HG03135 (cell line): ENCODE results near the gene CEACAM18.
"Not testable (repeated sequence)": the region's sequence is repeated elsewhere in the genome, so short reads cannot be mapped to it uniquely, and the experiment has no call there.

Experiments used
- ATAC-seq: cut with Tn5 transposase; IDR thresholded peaks from one replicate; pipeline ENCODE4 v1.9.1; 2021; ENCODE audit warnings: mild to moderate bottlenecking, moderate library complexity; ENCODE audit not compliant: unreplicated experiment

CEACAM18 gene

DNA sequence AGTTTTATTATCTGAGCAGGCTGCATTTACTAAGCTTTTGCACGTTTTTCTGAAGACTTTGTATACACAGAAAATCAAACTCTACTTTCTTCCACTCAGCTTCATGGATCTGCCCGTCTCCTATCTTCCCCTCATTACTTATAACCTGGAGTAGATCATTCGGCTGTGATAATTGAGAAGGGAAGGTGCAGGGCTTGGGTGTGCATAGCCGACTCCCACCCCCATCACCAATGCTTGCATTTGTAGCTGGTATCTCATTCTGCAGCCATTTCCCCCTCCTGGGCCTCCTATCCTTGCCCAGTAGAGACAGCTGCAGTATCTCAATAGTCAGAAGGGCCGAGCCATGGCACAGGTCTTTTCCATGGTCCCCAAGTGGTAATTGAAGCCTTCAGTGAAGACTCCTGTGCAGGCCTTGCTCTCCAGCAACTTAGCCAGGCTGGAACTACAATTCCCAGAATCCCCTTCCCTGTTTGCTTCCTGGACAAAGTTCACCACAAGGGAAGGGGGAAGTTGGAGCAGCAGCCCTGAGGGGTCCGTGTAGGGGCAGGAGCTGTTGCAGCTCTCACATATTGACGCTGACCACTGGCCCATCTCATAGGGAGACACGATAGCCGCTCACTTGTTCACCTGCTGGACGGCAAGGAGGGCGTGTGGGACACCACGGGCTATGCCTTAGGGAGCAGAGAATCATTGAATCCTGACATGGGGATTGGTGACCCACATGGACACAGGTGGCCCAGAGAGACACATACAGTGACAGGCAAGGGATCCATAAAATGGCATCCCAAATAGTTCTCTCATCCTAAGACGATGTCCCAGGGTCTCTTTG is 18.0 kb upstream of the CEACAM18 start:
- no peak for ATAC-seq

DNA sequence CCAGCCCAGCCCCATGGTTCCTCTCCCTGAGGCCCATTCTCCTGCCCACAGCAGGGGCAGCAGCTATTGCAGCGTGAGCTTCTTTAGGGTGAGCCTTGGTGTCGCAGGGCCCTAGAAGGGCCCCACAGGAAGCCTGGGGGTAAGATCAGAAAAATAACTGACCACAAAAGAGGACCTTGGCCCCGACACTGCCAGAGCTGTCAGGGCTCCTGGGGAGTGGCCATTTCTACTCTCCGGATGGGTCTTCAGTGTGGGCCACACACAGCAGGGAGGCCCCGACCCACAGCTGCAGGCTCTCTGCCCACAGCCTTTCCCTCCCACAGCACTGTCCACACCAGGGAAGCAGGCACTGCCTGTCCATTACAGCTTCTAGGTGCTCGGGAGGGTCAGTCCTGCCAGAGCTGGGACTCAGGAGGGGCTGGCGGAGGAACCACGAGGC is 16.6 kb upstream of the CEACAM18 start:
- ATAC-seq, result no peak

DNA sequence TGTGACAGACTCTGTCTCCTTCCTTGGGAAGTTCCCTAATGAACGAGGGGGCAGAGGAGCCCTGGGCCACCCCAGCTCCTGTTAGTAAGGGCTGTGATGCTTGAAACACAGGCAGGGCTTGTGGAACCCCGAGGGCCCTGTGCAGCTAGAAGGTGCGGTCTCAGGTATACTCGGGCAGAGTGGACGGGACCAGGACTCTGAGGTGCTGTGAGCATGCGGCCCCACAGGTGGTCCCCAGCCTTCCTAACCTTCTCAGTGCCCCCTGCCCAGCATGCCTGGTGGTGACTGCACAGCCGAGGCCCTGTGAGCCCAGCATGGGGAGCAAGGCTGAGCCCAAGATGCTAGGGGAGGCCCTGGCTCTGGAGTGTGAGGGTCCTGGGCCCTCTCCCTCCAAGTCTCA is 16.1 kb upstream of the CEACAM18 start:
- no peak for ATAC-seq

DNA sequence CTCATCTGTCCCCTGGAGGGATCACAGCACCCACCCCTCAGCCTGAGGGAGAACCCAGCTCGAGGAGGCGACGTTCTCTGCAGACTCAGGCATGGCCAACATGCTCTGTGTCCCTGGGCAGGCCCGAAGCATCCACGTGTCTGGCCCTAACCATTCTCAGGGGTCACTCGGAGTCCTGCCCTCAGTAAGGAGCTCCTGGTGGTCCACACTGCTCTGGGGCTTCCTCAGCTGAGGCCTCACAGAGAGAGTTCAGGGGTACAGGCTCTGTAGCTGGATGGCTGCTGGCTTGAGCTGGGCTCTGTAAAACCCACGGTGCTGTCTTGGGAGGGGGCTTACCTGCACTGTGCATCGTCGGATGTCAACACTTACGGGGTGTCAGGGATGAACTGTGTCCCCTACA is 15.7 kb upstream of the CEACAM18 start:
- ATAC-seq, result no peak

DNA sequence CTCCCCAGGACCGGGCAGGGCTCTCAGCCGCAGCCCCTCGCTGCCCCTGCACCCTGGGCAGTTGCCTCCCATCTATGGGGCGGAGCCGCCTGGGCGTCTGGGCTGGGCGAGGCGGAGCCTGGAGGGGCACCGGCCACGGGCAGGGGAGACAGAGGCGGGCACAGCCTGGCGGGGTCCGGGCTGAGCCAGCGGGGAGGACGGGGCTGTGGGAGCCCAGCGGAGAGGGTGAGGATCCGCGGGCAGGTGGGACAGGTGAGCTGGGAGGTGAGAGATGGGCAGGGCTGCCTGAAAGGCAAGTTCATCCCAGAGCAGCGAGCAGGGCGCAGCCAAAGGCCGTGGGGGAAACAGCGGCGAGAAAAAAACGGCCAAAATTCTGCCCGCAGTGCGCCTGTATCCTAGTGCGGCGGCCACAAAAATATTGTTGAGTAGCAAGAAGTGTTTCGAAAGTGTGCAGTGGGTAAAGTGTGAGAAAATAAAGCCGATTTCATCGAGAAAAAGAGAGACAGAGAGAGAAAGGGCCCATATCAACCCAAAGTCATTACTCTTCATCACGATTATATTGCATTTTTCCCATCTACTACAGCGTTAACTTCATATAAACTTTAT is 14.3 kb upstream of the CEACAM18 start:
- not testable (repeated sequence) for ATAC-seq

DNA sequence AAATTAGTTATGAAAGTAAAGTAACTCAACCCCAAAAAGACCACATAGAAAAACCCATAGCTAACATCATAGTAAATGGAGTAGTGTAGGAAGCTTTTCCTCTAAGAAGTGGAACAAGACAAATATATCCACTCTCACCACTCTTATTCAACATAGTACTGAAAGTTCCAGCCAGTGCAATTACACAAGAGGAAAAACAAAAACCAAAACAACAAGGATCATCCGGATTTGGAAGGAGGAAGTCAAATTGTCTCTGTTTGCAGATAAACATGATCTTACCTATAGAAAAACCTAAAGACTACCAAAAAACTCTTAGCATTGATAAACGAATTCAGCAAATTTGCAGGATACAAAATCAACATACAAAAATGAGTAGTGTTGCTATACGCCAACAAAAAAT is 11.6 kb upstream of the CEACAM18 start:
- ATAC-seq, result no peak

DNA sequence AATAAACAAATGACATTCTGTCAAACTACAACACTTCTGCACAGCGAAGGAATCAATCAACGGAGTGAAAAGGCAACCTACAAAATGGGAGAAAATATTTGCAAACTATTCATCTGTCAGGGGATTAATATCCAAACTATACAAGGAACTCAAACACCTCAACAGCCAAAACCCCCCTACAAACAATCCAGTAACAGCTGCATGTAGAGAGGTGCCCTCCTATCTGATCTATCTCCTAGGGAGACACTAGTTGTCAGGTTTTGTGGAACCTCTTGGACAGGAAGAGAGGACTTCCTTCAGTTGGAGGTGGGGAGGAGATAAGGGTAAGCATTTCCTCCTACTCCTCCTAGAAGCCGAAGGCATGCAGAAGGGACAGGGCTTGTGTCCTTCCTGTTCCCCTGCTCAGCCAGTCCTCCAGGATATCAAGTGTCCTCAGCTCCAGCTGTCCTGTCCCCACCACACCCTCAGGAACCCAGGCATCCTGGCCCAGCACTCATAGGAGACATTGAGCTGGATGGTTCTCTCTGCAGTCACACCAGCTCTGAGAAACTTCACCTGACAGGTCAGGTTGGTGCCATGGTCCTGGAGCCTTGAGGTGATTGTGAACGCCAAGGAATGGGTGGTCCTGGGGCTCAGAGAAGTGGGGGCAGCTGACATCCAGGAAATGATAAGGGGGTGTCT is 10.3 kb upstream of the CEACAM18 start:
- no peak for ATAC-seq

DNA sequence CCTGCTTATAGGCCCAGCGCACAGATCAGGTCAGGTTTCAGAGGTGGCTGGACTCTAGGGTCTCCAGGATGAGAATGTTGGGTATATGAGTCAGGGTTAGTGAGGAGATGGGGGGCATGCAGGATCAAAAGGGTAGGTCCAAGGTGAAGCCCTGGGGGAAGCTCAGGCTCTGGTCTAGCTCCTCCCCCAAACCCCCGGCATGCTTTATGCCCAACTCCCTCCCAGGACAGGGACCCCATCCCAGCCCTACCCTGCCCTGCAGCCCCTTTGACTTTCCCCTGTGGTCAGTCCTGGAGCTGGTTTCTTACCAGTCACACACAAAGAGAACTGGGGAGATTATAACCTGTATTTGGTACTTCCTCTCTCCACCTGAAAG is 9.8 kb upstream of the CEACAM18 start:
- ATAC-seq, result no peak

DNA sequence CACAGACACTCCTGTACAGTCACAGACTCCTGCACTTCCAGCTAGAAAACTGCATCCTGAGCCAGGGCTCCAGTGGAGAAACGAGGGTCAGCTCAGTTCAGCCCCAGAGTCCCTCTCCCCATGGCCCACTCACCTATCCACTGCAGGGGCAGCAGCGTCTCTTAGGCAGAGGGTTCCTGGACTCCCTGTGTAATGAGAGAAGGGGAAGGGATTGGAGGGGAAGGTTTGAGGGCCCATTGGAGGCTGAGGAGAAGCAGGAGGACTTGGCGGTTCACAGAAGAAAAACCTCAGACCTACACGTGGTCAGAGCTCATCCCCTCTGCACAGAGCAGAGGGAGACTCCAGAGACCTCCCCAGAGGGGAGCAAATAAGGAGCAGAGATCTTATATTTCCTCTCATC is 9.2 kb upstream of the CEACAM18 start:
- ATAC-seq, result no peak

DNA sequence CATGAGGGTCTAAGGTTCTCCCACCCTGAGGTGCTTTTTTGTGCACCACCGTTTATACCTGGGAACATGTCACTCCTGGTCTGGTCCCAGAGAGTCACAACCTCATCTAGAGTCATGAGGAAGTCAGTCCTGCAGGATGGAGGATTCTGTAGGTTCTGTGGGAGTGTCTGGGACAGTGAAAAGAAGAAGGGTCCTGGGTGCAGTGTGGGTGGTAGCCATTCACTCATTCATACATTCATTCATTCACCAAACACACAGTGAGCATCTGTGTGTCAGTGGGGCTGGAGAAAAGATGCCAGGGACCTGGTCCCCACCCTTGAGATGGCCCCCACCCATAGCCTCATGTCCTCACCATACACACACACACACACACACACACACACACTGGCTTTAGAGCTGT is 8.7 kb upstream of the CEACAM18 start:
- ATAC-seq, result no peak

DNA sequence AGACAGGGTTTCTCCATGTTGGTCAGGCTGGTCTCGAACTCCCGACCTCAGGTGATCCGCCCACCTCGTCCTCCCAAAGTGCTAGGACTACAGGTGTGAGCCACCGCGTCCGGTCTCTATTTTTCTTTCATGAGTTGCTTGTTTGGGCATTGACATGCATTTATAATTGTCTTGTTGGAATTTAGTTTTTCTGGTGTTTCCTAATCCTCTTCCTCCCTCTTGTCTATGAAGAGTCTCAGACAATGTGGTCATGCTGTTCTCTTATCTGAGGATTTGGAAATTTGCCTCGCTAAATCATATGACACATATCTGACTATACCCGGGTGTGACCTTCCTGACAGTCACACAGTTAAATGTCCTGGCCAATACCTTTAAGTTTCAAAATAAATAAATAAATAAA is 7.4 kb upstream of the CEACAM18 start:
- no peak for ATAC-seq

DNA sequence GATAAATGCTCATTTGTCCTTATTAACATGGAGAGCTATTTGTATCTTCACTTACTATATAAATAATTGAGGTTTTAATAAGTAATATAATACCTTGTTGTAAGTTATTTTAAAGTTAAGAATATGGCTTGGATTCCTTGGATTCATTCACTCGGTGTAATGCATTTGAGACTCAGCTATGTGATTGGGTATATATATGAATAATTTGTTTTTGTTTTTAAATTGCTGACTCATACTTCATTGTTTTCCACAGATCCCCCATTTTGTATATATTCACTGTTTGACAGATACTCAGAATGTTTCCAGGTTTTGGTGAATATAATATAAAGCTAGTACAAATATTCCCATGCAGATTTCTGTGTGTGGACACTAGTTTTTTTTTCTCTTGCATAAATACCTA is 6.8 kb upstream of the CEACAM18 start:
- ATAC-seq, result no peak

DNA sequence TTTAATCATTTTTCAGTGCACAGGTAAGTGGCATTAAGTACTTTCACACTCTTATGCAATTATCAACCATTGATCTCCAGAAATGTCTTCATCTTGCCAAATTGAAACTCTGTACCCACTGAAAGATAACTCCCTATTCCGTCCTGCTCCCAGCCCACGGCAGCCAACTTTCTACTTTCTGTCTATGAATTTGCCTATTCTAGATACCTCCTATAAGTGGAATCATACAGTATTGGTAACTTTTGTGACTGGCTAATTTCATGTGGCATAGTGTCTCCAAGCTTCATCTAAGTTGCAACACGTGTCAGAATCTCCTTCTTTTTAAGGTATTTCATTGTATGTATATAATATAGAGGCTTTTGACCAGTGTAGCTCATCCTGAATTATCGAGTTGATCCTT is 5.7 kb upstream of the CEACAM18 start:
- ATAC-seq, result no peak

DNA sequence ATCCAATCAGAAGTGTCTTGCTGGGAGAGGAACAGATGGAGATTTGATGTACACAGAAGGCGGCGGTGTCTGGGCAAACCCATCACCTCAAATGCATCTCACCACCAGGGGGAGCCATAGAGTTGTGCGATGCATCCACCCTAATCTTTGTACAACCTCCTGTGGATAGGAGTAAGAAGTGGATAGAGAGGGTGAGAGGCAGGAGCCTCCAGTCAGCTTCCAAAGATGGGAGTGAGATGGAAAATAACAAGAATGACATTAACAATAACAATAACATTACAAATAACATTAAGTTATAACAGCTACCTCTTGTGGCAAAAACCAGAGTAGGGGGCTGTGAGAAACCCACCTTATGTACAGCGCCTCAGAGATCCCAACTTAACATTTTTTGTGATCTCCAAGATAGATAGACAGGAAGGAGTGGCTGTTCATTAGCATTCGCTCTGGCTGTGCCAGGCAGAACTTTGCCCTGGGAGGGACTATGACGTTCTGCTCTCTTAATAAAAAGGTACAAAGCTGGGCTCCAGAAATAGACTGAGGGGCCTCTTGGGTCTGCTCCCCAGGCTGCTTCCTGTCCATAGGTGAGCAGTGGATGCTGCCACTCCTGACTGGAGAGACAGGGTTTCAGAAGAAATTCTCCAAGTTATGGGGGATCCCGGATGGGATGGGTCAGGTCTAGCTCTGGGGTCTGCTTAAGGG is 5.2 kb upstream of the CEACAM18 start:
- no peak for ATAC-seq

DNA sequence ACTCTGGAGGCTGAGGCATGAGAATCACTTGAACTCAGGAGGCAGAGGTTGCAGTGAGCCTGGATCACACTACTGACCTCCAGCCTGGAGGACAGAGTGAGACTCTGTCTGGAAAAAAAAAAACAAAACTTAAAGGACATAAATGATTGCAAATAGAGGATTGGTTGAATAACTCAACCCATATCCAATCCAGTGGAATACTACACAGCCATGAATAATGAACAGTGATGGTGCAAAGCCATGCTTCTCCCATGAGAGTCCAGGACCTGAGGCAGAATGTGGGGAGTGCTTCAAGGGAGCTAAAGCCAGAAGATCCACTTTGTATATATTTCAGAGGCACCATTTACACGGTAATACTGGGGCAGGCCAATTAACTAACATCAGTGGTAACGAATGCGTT is 2.2 kb upstream of the CEACAM18 start:
- no peak for ATAC-seq

DNA sequence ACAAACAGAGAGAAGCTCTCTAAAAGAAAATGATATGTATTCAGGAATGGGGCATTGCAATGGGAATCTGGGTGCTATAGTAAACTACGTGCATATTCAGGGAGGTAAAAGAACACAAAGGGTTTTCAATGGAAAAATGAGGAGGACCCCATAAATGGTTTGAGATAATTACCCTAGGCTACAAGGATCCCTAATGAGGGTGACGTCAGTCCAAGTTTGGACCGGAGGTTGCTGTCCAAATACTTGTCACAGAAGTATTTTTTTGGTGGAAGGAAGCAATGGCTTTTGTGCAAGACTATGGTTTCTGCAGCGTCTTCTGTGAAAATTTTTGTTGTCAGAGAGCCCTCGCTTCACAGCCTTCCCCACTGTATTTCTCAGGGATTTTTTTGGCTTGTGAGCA is 995 bp upstream of the CEACAM18 start:
- no peak for ATAC-seq

DNA sequence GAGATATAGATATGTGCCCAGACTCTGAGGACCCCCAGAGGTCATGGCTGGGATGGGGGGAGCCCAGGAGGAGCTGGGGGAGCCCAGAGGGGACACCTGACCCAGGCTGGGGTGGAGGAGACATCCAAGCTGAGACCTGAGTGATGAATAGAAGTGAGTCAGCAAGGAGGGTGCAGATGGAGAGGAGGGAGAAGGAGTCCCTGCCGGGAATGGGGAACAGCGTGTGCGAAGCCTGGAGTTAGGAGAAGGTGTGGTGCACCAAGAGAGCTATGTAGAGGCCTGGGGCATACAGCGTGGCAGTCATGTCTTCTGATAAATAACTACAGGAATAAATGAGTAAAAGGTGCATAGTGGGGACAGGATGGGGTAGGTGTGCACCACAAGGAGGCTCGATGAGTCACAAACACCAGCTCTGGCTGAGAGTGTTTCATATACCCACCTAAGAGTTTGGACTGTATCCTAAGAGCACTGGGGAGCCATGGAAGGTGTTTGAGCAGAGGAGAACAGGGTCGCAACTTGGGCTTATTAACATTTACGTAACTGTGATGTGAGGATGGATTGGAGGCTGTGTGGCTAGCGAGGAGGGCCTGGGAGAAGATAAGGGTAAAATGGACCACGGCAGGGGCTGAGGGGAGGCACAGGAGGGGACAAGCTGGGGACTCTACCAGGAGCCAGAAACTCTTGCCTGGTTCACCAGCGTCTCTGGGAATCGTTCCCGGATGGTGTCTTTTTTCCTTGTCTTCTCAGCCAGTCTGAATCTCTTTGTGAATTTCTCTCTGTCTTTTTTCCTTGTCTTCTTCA is 1.4 kb downstream of the CEACAM18 start:
- ATAC-seq, result no peak

DNA sequence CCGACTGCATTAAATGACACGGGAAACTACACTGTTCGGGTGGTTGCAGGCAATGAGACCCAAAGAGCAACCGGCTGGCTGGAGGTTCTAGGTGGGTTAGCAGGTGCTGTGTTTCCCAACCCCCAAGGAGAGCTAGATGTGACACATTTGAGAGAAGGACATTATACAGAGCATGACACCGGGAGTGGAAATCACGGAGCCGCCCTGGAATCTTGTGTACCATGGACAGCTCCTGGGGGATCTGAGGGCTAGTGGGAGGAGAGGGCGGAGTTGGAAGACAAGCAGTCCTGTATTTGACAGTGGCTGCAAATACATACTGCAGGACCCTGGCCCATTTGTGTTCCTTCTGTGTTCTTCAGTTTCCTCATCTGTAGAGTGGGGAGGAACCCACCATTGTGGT is 2.3 kb downstream of the CEACAM18 start:
- no peak for ATAC-seq

DNA sequence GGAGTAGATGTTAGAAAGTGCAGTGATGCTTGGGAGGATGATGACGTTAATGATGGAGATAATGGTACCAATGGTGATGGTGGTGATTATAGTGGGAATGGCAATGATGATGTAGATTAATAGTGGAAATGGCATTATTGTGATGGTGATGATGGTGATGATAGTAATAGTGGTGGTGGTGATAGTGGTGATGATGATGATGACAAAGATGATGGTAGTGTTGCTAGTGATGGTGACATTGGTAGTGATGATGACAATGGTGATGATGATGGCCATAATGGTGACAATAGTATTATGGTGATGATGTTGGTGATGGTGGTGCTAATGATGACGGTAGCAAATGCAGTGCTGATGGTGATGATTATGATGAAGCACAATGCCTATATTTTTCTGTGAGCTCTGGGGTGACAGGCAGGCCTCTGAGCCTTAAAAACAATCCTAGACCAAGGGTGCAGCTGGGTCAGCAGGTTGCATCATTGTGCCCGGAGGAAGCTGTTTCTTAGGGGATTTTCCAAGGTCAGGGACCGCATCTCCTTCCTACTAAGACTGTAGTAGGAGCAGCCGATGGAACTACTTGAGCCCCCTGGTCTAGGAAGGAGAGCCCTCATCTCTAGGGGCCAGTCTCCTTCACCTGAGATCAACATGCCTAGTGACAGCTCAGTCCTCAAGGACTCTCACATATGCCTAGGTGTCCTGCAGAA is 7.8 kb downstream of the CEACAM18 start:
- ATAC-seq, result no peak

DNA sequence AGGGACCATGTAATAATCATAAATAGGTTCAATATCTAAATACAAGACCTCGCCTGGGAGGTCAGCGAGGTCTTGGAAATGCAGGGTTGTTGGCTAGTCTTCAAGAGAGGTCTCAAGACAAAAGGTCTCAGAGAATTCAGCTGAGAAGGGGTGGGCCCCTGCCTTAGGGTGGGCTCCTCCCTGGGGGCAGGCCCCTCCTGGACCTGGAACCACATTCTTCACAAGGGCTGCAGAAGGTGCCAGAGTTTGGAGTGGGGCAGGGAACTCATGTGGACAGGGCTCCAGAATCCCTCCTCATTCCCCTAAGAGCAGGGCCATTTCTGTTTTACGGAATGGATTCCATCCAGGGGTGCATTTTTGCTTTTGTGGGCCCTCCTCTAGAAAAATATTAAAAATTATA is 10.2 kb downstream of the CEACAM18 start:
- ATAC-seq, result no peak
